CD4-positive, CD25-positive, alpha-beta regulatory T cell (primary cell): ENCODE results near the gene PAK1. TPM values are rescaled to one million over a fixed set of nuclear protein-coding genes. Genes with fewer than 3 reads are reported as not detected.
"Not testable (repeated sequence)": the region's sequence is repeated elsewhere in the genome, so short reads cannot be mapped to it uniquely, and the experiment has no call there.

ENCODE experiments used
- ATAC-seq, 2 donors: fragments of 150-1000 bp; cut with Tn5 transposase; one replicate each; pipeline ENCODE4 v1.10.0; 2021; ENCODE audit warnings: low read depth in 2 of 2, moderate number of reproducible peaks in 2 of 2, moderate library complexity in 1 of 2
- DNase-seq, 3 donors: peaks; one replicate each; pipeline versions ENCODE4 v3.0.0 to v3.0.0-alpha.2; 2012 to 2022; ENCODE audit warnings: mixed read lengths in 1 of 3
- H3K27ac ChIP-seq: one replicate; pipeline ENCODE4 v1.7.0; 2013; ENCODE audit warnings: mild to moderate bottlenecking, low read length; ENCODE audit not compliant: insufficient read depth, poor library complexity, severe bottlenecking
- H3K27me3 ChIP-seq: one replicate; pipeline ENCODE4 v1.7.0; 2013; ENCODE audit warnings: low read length; ENCODE audit not compliant: control insufficient read depth, insufficient read depth
- H3K36me3 ChIP-seq: one replicate; pipeline ENCODE4 v1.7.0; 2013; ENCODE audit warnings: mild to moderate bottlenecking, low read length, moderate library complexity; ENCODE audit not compliant: control insufficient read depth, insufficient read depth
- H3K4me1 ChIP-seq: 2 replicates; pipeline ENCODE4 v1.7.0; 2013; ENCODE audit warnings: mild to moderate bottlenecking, low read length; ENCODE audit not compliant: insufficient read depth, control insufficient read depth, poor library complexity, severe bottlenecking
- H3K4me3 ChIP-seq: one replicate; pipeline ENCODE4 v1.7.0; 2013; ENCODE audit warnings: low read depth, mild to moderate bottlenecking, low read length, moderate library complexity
- H3K9me3 ChIP-seq, 2 experiments: 1 replicate in 1 of 2; 2 replicates in 1 of 2; pipeline ENCODE4 v1.7.0; 2013; ENCODE audit warnings: low read length in 2 of 2, mild to moderate bottlenecking in 1 of 2, moderate library complexity in 1 of 2; ENCODE audit not compliant: control insufficient read depth in 2 of 2
- H3K27ac Mint-ChIP-seq, 3 donors: one replicate each; pipeline ENCODE4 v1.8.0; 2020 to 2022; ENCODE audit warnings: mild to moderate bottlenecking in 3 of 3, mixed read lengths in 3 of 3, moderate library complexity in 2 of 3
- H3K27me3 Mint-ChIP-seq: one replicate; pipeline ENCODE4 v1.8.0; 2022; ENCODE audit warnings: mild to moderate bottlenecking, mixed read lengths
- H3K36me3 Mint-ChIP-seq: one replicate; pipeline ENCODE4 v1.8.0; 2020; ENCODE audit warnings: mixed read lengths
- H3K4me1 Mint-ChIP-seq, 4 donors: one replicate each; pipeline ENCODE4 v1.8.0; 2020 to 2022; ENCODE audit warnings: mixed read lengths in 4 of 4, mild to moderate bottlenecking in 1 of 4
- H3K4me3 Mint-ChIP-seq, 4 donors: one replicate each; pipeline ENCODE4 v1.8.0; 2020 to 2022; ENCODE audit warnings: mild to moderate bottlenecking in 4 of 4, mixed read lengths in 4 of 4, moderate library complexity in 3 of 4
- H3K9me3 Mint-ChIP-seq, 7 donors: one replicate each; pipeline ENCODE4 v1.8.0; 2020 to 2022; ENCODE audit warnings: mixed read lengths in 7 of 7, mild to moderate bottlenecking in 3 of 7, moderate library complexity in 2 of 7
- polyA plus RNA-seq, 4 donors: library from polyadenylated mRNA; unstranded; fragments of 300-500 nt; fragmentation: Illumina TruSeq; gene quantifications; one replicate each; pipeline ENCODE4 v1.2.3, GENCODE V29; 2021
- total RNA-seq: library from RNA; stranded (reverse); gene quantifications from one replicate; pipeline ENCODE4 v1.2.3, GENCODE V29; 2022

The PAK1 gene
- total and polyA plus RNA-seq, 5 donors from 2014 or later, result 8.0 to 15.3 (median 13.8) TPM

DNA sequence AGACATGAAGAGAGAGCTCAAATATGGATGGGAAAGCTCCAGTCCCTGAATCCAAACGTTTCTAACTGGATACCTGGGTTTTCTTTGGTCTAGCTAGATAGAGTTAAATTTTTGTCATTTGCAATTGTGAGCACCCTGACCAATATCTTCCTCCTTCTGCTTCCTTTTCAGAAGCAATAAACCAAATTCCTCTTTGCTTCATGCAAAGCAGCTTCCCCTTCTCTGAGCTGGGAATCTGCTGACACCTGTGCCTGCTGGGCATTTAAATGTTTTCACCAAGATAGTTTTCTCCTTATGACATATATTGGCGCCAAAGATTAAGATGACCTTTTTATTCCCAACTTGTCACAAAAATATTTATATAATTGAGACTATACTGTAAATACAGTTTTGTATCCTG lies 27.9 kb upstream of the PAK1 start:
- H3K9me3 Mint-ChIP-seq, result no peaks in the 10 kb centered on the region
- DNase-seq (no peak), ATAC-seq (no peak)
- H3K4me1 Mint-ChIP-seq, result peaks cover 0 to 2% (median 0%) of the 10 kb centered on the region in 4 donors
- Histone ChIP-seq H3K4me1 (no peaks in the 10 kb centered on the region), H3K27me3 (no peaks in the 10 kb centered on the region), H3K4me3 (no peak overlapping the region), H3K36me3 (no peaks in the 10 kb centered on the region), H3K9me3 (no peaks in the 10 kb centered on the region), H3K27ac (no peak overlapping the region)
- H3K27ac Mint-ChIP-seq, result no peak overlapping the region
- H3K4me3 Mint-ChIP-seq, result no peak overlapping the region
- H3K36me3 Mint-ChIP-seq, result no peaks in the 10 kb centered on the region
- H3K27me3 Mint-ChIP-seq, result peaks cover 28% of the 10 kb centered on the region

DNA sequence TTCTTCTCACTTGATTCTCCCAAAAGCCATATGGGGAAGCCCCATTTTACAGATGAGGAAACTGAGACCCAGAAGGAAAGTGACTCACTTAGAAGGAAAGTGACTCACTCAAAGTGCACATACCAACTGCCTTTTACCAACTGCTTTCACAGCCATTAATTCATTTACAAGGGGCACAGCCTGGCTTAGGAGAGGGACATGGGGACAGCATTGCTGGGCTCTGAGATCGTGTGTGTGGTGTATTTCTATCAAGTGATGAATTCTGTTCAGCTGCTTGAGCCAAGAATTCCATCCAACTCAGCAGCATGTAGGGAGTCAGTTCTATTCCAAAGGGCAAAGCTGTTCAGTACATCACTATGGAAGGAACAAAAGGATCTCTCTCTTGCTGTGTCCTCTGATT lies 23.5 kb upstream of the PAK1 start:
- H3K27ac ChIP-seq, result no peak overlapping the region
- H3K4me1 Mint-ChIP-seq, result peaks cover 0 to 2% (median 0%) of the 10 kb centered on the region in 4 donors
- no peaks in the 10 kb centered on the region for H3K27me3 ChIP-seq
- no peak for DNase-seq
- H3K36me3 Mint-ChIP-seq, result no peaks in the 10 kb centered on the region
- H3K9me3 ChIP-seq, result no peaks in the 10 kb centered on the region
- H3K4me1 ChIP-seq, result no peaks in the 10 kb centered on the region
- no peaks in the 10 kb centered on the region for H3K36me3 ChIP-seq
- ATAC-seq, result no peak
- H3K4me3 ChIP-seq, result no peak overlapping the region
- H3K27me3 Mint-ChIP-seq, result peaks cover 29% of the 10 kb centered on the region
- no peak overlapping the region for H3K4me3 Mint-ChIP-seq
- H3K9me3 Mint-ChIP-seq, result peaks cover 0 to 1% (median 0%) of the 10 kb centered on the region in 7 donors
- no peak overlapping the region for H3K27ac Mint-ChIP-seq

DNA sequence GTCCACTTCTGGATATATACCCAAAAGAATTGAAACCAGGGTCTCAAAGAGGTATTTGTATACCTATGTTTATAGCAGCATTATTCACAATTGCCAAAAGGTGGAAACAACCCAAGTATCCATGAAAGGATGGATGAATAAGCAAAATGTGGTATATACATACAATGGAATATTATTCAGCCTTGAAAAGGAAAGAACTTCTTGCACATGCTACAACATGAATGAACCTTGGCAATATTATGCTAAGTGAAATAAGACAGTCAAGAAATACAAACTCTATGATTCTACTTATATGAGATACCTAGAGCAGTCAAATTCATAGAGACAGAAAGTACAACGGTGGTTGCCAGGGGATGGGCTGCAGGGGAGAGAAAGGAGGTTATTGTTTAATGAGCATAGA lies 21.6 kb upstream of the PAK1 start:
- Histone ChIP-seq H3K36me3 (no peaks in the 10 kb centered on the region), H3K4me1 (no peaks in the 10 kb centered on the region), H3K27ac (no peak overlapping the region), H3K27me3 (no peaks in the 10 kb centered on the region), H3K9me3 (no peaks in the 10 kb centered on the region), H3K4me3 (no peak overlapping the region)
- Mint-ChIP-seq H3K9me3 (peaks cover 0 to 1% (median 0%) of the 10 kb centered on the region in 7 donors), H3K4me3 (no peak overlapping the region), H3K36me3 (no peaks in the 10 kb centered on the region), H3K27me3 (peaks cover 22% of the 10 kb centered on the region), H3K27ac (no peak overlapping the region), H3K4me1 (no peaks in the 10 kb centered on the region)
- DNase-seq, result no peak
- no peak for ATAC-seq

DNA sequence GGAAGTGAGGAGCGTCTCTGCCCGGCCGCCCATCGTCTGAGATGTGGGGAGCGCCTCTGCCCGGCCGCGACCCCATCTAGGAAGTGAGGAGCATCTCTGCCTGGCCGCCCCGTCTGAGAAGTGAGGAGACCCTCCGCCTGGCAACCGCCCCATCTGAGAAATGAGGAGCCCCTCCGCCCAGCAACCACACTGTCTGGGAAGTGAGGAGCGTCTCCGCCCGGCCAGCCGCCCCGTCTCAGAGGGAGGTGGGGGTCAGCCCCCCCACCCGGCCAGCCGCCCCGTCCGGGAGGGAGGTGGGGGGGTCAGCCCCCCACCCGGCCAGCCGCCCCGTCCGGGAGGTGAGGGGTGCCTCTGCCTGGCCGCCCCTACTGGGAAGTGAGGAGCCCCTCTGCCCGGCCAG lies 16.1 kb upstream of the PAK1 start:
- not testable (repeated sequence) for H3K36me3 ChIP-seq, H3K27ac ChIP-seq, H3K4me1 Mint-ChIP-seq, H3K4me3 ChIP-seq, H3K36me3 Mint-ChIP-seq, H3K4me3 Mint-ChIP-seq, H3K9me3 ChIP-seq, H3K4me1 ChIP-seq, H3K27me3 ChIP-seq, H3K27ac Mint-ChIP-seq, ATAC-seq, DNase-seq, H3K9me3 Mint-ChIP-seq
- H3K27me3 Mint-ChIP-seq, result peaks cover 37% of the 10 kb centered on the region

DNA sequence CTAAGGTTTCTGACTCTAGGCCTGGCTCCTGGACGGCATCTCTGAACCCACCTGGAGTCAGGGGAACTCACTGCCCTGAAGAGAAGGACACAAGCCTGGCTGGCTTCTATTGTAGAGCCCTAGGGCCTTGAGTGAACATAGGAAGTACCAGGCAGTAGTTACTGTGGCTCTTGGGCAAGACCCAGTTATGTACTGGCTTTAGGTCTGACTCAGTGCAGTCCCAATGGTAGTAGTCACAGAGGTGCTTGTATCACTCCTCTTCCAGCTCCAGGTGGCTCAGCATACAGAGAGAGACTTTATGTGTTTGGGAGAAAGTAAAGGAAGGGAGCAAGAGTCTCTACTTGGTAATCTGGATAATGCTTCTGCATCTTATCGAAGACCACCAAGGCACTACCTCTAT lies 13.9 kb upstream of the PAK1 start:
- H3K27me3 ChIP-seq, result no peaks in the 10 kb centered on the region
- H3K4me1 ChIP-seq, result no peaks in the 10 kb centered on the region
- Mint-ChIP-seq H3K27me3 (peaks cover 42% of the 10 kb centered on the region), H3K4me1 (no peaks in the 10 kb centered on the region), H3K27ac (no peak overlapping the region), H3K4me3 (no peak overlapping the region), H3K9me3 (peaks cover 0 to 1% (median 0%) of the 10 kb centered on the region in 7 donors), H3K36me3 (no peaks in the 10 kb centered on the region)
- no peak for ATAC-seq
- no peak overlapping the region for H3K4me3 ChIP-seq
- no peaks in the 10 kb centered on the region for H3K36me3 ChIP-seq
- no peaks in the 10 kb centered on the region for H3K9me3 ChIP-seq
- DNase-seq, result no peak
- H3K27ac ChIP-seq, result no peak overlapping the region

DNA sequence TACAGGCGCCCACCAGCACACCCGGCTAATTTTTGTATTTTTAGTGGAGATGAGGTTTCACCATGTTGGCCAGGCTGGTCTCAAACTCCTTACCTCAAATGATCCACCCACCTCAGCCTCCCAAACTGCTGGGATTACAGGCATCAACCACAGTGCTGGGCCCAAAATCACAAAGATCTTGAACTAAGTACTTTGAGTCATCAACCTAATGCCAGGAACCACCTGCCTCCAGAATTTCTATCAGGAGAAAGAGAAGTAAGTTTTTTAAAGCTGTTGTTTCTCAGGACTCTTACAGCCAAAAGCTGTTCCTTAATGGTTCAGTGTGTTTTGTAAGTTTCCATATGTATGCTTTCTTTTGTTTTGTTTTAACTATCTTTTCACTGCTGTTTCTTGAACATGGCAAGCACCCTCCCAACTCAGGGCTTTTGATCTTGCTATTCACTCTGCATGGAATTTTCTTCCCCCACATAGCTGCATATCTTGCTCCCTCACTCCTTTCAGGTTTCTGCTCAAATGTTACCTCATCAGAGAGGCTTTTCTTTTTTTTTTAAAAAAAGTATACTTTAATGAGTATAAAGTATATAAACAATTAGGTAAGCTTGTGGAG lies 6.0 kb upstream of the PAK1 start:
- Histone ChIP-seq H3K4me1 (no peaks in the 10 kb centered on the region), H3K27ac (no peak overlapping the region), H3K9me3 (no peaks in the 10 kb centered on the region), H3K36me3 (no peaks in the 10 kb centered on the region), H3K4me3 (no peak overlapping the region), H3K27me3 (peaks cover 2% of the 10 kb centered on the region)
- Mint-ChIP-seq H3K27ac (no peak overlapping the region), H3K9me3 (no peaks in the 10 kb centered on the region), H3K36me3 (no peaks in the 10 kb centered on the region), H3K27me3 (peaks cover 27% of the 10 kb centered on the region), H3K4me1 (peaks cover 0 to 7% (median 3%) of the 10 kb centered on the region in 4 donors), H3K4me3 (no peak overlapping the region)
- ATAC-seq (no peak), DNase-seq (no peak)

DNA sequence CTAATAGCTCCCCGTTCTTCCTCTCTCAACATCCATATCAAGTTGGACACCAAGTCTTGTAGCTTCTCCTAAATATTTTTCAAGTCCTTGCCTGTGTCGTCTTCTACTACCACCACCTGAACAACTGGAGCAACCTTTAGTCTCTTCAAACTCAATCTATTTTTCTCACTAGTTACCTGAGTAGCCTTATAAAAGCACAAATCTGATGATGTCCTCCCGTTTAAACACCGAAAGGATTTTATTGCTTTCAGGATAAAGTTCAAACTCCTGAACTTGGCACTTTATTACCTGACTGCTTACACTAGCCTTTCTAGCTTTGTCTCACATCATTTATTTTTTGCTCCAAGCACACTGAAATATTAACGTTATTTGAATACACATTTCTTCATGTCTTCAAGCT lies 1.3 kb upstream of the PAK1 start:
- Histone ChIP-seq H3K36me3 (no peaks in the 10 kb centered on the region), H3K27me3 (peaks cover 33% of the 10 kb centered on the region), H3K4me1 (peaks cover 12% of the 10 kb centered on the region), H3K27ac (no peak overlapping the region), H3K4me3 (no peak overlapping the region), H3K9me3 (no peaks in the 10 kb centered on the region)
- Mint-ChIP-seq H3K27me3 (peaks cover 52% of the 10 kb centered on the region), H3K9me3 (peaks cover 0 to 2% (median 0%) of the 10 kb centered on the region in 7 donors), H3K4me1 (peaks cover 0 to 24% (median 11%) of the 10 kb centered on the region in 4 donors), H3K27ac (peak overlapping the region in 2 of 3 donors; percentile 22 to 70), H3K4me3 (peak overlapping the region; percentile 15 to 92 (median 58)), H3K36me3 (no peaks in the 10 kb centered on the region)
- DNase-seq (no peak), ATAC-seq (no peak)

DNA sequence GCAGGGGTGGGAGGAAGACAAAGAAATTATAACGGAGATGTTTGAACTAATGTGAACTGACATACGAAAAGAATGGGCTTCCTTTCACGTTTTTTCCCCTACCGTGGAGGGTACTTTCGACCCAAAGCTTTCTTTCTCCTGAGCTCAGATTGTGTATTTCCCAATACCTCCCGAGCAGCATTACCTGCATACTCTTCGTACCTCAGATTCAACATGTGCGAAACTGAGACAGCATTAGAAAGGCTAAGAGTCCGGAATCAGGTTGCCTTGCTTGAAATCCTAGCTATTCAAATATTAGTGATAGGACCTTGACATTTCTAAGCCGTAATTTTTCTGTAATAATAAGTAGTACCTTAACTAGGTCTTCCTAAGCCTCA lies 778 bp upstream of the PAK1 start:
- H3K27me3 Mint-ChIP-seq, result peaks cover 56% of the 10 kb centered on the region
- H3K4me1 ChIP-seq, result peaks cover 12% of the 10 kb centered on the region
- no peaks in the 10 kb centered on the region for H3K36me3 ChIP-seq
- H3K9me3 ChIP-seq, result no peaks in the 10 kb centered on the region
- peaks cover 33% of the 10 kb centered on the region for H3K27me3 ChIP-seq
- DNase-seq (no peak), ATAC-seq (no peak)
- peaks cover 0 to 2% (median 0%) of the 10 kb centered on the region in 7 donors for H3K9me3 Mint-ChIP-seq
- H3K4me3 Mint-ChIP-seq, result peak overlapping the region; percentile 89 to 92 (median 90)
- H3K4me1 Mint-ChIP-seq, result peaks cover 0 to 25% (median 11%) of the 10 kb centered on the region in 4 donors
- peak overlapping the region; percentile 48 for H3K4me3 ChIP-seq
- H3K36me3 Mint-ChIP-seq, result no peaks in the 10 kb centered on the region
- peak overlapping the region; percentile 33 for H3K27ac ChIP-seq
- H3K27ac Mint-ChIP-seq, result peak overlapping the region; percentile 92 to 98 (median 97)
